ENCODE results near the gene OPA1. TPM values are rescaled to one million over a fixed set of nuclear protein-coding genes. Genes with fewer than 3 reads are reported as not detected.
A peak's percentile ranks its signal among the peaks of the same experiment; 100 is the strongest.

Gene OPA1
- total and polyA plus RNA-seq, 2 of the 13 experiments (the other 11 are each of a cell fraction or from before 2014, with no cell fraction given), result 26.7 to 78.5 TPM

DNA sequence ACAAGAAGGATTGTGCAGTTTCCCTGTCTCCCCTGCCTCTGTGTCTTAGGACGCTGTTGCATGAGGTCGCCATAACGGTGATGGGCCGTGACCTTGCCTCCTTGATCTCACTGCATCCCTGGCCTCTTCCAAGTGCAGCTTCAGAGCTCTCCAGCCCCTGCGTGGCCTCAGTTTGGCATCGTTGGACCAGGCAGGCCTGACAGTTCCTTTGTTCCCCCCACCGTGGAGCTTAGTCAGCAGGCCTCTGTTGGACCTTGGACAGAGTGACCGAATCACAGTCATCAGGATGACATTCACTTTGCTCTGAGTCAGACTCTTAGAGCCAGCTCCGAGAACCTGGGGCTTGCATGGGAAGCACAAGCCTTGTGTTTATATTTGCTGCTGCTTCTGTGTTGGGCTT, 139.4 kb downstream of the OPA1 start (continued):
- TF ChIP-seq MEF2D (CRISPR knock-in tag; IDR thresholded peaks at IDR 0.05), result no peak
- TF ChIP-seq ZNF558 (CRISPR knock-in tag; IDR thresholded peaks at IDR 0.05; ENCODE audit: borderline replicate concordance), result no peak
- no peak for TF ChIP-seq RFX1 (IDR thresholded peaks at IDR 0.05)
- peak; percentile 12; the same call in 1 of the 2 replicates for TF ChIP-seq SSRP1 (CRISPR knock-in tag; IDR thresholded peaks at IDR 0.05)
- no peak for TF ChIP-seq ZNF275 (CRISPR knock-in tag; IDR thresholded peaks at IDR 0.05; ENCODE audit: borderline replicate concordance)
- TF ChIP-seq ZNF124 (CRISPR knock-in tag; IDR thresholded peaks at IDR 0.05), result no peak
- TF ChIP-seq, protein P1, sequence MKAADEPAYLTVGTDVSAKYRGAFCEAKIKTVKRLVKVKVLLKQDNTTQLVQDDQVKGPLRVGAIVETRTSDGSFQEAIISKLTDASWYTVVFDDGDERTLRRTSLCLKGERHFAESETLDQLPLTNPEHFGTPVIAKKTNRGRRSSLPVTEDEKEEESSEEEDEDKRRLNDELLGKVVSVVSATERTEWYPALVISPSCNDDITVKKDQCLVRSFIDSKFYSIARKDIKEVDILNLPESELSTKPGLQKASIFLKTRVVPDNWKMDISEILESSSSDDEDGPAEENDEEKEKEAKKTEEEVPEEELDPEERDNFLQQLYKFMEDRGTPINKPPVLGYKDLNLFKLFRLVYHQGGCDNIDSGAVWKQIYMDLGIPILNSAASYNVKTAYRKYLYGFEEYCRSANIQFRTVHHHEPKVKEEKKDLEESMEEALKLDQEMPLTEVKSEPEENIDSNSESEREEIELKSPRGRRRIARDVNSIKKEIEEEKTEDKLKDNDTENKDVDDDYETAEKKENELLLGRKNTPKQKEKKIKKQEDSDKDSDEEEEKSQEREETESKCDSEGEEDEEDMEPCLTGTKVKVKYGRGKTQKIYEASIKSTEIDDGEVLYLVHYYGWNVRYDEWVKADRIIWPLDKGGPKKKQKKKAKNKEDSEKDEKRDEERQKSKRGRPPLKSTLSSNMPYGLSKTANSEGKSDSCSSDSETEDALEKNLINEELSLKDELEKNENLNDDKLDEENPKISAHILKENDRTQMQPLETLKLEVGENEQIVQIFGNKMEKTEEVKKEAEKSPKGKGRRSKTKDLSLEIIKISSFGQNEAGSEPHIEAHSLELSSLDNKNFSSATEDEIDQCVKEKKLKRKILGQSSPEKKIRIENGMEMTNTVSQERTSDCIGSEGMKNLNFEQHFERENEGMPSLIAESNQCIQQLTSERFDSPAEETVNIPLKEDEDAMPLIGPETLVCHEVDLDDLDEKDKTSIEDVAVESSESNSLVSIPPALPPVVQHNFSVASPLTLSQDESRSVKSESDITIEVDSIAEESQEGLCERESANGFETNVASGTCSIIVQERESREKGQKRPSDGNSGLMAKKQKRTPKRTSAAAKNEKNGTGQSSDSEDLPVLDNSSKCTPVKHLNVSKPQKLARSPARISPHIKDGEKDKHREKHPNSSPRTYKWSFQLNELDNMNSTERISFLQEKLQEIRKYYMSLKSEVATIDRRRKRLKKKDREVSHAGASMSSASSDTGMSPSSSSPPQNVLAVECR (CRISPR knock-in tag; IDR thresholded peaks at IDR 0.05; ENCODE audit: borderline replicate concordance), result no peak; the same call in 1 of the 2 replicates
- no peak; the same call in 1 of the 2 replicates for TF ChIP-seq ZMAT3 (CRISPR knock-in tag; conservative IDR thresholded peaks at IDR 0.05)
- TF ChIP-seq ZHX2 (IDR thresholded peaks at IDR 0.05; ENCODE audit: low read depth), result no peak
- no peak for TF ChIP-seq ZHX2 (CRISPR knock-in tag; IDR thresholded peaks at IDR 0.05; ENCODE audit: borderline replicate concordance)
- TF ChIP-seq ZNF30 (CRISPR knock-in tag; IDR thresholded peaks at IDR 0.05), result no peak
- TF ChIP-seq SMYD3 (CRISPR knock-in tag; IDR thresholded peaks at IDR 0.05), result no peak
- TF ChIP-seq ZNF766 (CRISPR knock-in tag; IDR thresholded peaks at IDR 0.05; ENCODE audit: borderline replicate concordance), result no peak
- TF ChIP-seq PHF20 (CRISPR knock-in tag; IDR thresholded peaks at IDR 0.05), result no peak
- no peak for TF ChIP-seq SKI (IDR thresholded peaks at IDR 0.05; ENCODE audit: partially characterized antibody)
- peak; percentile 10; the same call in 1 of the 2 replicates for TF ChIP-seq ATF7 (IDR thresholded peaks at IDR 0.05)
- no peak; the same call in 1 of the 2 replicates for TF ChIP-seq ATF7 (CRISPR knock-in tag; IDR thresholded peaks at IDR 0.05)
- TF ChIP-seq, protein P2, sequence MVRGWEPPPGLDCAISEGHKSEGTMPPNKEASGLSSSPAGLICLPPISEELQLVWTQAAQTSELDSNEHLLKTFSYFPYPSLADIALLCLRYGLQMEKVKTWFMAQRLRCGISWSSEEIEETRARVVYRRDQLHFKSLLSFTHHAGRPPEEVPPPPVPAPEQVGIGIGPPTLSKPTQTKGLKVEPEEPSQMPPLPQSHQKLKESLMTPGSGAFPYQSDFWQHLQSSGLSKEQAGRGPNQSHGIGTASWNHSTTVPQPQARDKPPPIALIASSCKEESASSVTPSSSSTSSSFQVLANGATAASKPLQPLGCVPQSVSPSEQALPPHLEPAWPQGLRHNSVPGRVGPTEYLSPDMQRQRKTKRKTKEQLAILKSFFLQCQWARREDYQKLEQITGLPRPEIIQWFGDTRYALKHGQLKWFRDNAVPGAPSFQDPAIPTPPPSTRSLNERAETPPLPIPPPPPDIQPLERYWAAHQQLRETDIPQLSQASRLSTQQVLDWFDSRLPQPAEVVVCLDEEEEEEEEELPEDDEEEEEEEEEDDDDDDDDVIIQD (CRISPR knock-in tag; IDR thresholded peaks at IDR 0.05; ENCODE audit: low read depth), result 0 out of 2 replicates have a peak, but pooled peaks have one; percentile 34
- TF ChIP-seq TGIF2 (CRISPR knock-in tag; IDR thresholded peaks at IDR 0.05), result no peak
